HG03135 (cell line): ENCODE measurements around the gene MYDGF.
"Not testable (repeated sequence)": the region's sequence is repeated elsewhere in the genome, so short reads cannot be mapped to it uniquely, and the experiment has no call there.

ENCODE experiments used
- ATAC-seq: cut with Tn5 transposase; IDR thresholded peaks from one replicate; pipeline ENCODE4 v1.9.1; 2021; ENCODE audit warnings: mild to moderate bottlenecking, moderate library complexity; ENCODE audit not compliant: unreplicated experiment

The MYDGF gene

GRCh38 chr19:4669723-4670480 is at the start of gene MYDGF:
Gene MYDGF (minus strand): TSS chr19:4670342. CDS start chr19:4670334, 8 bp downstream.
- ATAC-seq = peak; percentile 85

- ATAC-seq = no peak
These were observed 49.3 kb upstream of the MYDGF start for GRCh38 chr19:4719499-4719866.

GRCh38 chr19:4717966-4718701 is 48.0 kb upstream of the MYDGF start:
- ATAC-seq = no peak

GRCh38 chr19:4717191-4717965 is 47.2 kb upstream of the MYDGF start:
- ATAC-seq = no peak

- no peak for ATAC-seq
These were observed 45.5 kb upstream of the MYDGF start for GRCh38 chr19:4715529-4716221.

GRCh38 chr19:4715178-4715528 is 45.0 kb upstream of the MYDGF start:
- not testable (repeated sequence) for ATAC-seq

- ATAC-seq = no peak
These were observed 43.9 kb upstream of the MYDGF start for GRCh38 chr19:4714016-4714415.

- no peak for ATAC-seq
These were observed 43.3 kb upstream of the MYDGF start for GRCh38 chr19:4713384-4713951.

- ATAC-seq = no peak
These were observed 42.6 kb upstream of the MYDGF start for GRCh38 chr19:4712771-4713170.

GRCh38 chr19:4711211-4711610 is 41.1 kb upstream of the MYDGF start:
- ATAC-seq = no peak

GRCh38 chr19:4710281-4710600 is 40.1 kb upstream of the MYDGF start:
- no peak for ATAC-seq

- ATAC-seq = no peak
These were observed 39.5 kb upstream of the MYDGF start for GRCh38 chr19:4709440-4710280.

- no peak for ATAC-seq
These were observed 38.0 kb upstream of the MYDGF start for GRCh38 chr19:4707956-4708650.

GRCh38 chr19:4707322-4707721 is 37.2 kb upstream of the MYDGF start:
- no peak for ATAC-seq

- no peak for ATAC-seq
These were observed 35.4 kb upstream of the MYDGF start for GRCh38 chr19:4705413-4706131.

- no peak for ATAC-seq
These were observed 34.2 kb upstream of the MYDGF start for GRCh38 chr19:4704317-4704673.

- ATAC-seq = no peak
These were observed 33.7 kb upstream of the MYDGF start for GRCh38 chr19:4703671-4704316.

- ATAC-seq = no peak
These were observed 32.6 kb upstream of the MYDGF start for GRCh38 chr19:4702764-4703163.
